ENCODE results near the gene FAM193A.
"Not testable (repeated sequence)": the region's sequence is repeated elsewhere in the genome, so short reads cannot be mapped to it uniquely, and the experiment has no call there.

The FAM193A gene

GRCh38 chr4:2648159-2648814 lies 111.8 kb downstream of the FAM193A start:
- no peak for DNase-seq (ENCODE audit: low read depth in 4 of 4, low spot score in 1 of 4)

- DNase-seq (ENCODE audit: low read depth in 4 of 4, low spot score in 1 of 4), result no peak
Measured at GRCh38 chr4:2649604-2650114, 113.2 kb downstream of the FAM193A start.

- DNase-seq (ENCODE audit: low read depth in 4 of 4, low spot score in 1 of 4), result no peak
Measured at GRCh38 chr4:2650276-2650675, 113.8 kb downstream of the FAM193A start.

- DNase-seq (ENCODE audit: low read depth in 4 of 4, low spot score in 1 of 4), result no peak
Measured at GRCh38 chr4:2651546-2651945, 115.1 kb downstream of the FAM193A start.

GRCh38 chr4:2651998-2652397 lies 115.6 kb downstream of the FAM193A start:
- DNase-seq (ENCODE audit: low read depth in 4 of 4, low spot score in 1 of 4), result no peak

- no peak for DNase-seq (ENCODE audit: low read depth in 4 of 4, low spot score in 1 of 4)
Measured at GRCh38 chr4:2652415-2653160, 116.1 kb downstream of the FAM193A start.

- no peak for DNase-seq (ENCODE audit: low read depth in 4 of 4, low spot score in 1 of 4)
Measured at GRCh38 chr4:2660596-2661211, 124.3 kb downstream of the FAM193A start.

GRCh38 chr4:2662598-2662997 lies 126.2 kb downstream of the FAM193A start:
- DNase-seq (ENCODE audit: low read depth in 4 of 4, low spot score in 1 of 4), result no peak

GRCh38 chr4:2663275-2663674 lies 126.8 kb downstream of the FAM193A start:
- no peak for DNase-seq (ENCODE audit: low read depth in 4 of 4, low spot score in 1 of 4)

- no peak for DNase-seq (ENCODE audit: low read depth in 4 of 4, low spot score in 1 of 4)
Measured at GRCh38 chr4:2666722-2667247, 130.3 kb downstream of the FAM193A start.

- no peak for DNase-seq (ENCODE audit: low read depth in 4 of 4, low spot score in 1 of 4)
Measured at GRCh38 chr4:2667428-2667827, 131.0 kb downstream of the FAM193A start.

GRCh38 chr4:2671267-2671895 lies 134.9 kb downstream of the FAM193A start:
- DNase-seq (ENCODE audit: low read depth in 4 of 4, low spot score in 1 of 4), result no peak

- no peak for DNase-seq (ENCODE audit: low read depth in 4 of 4, low spot score in 1 of 4)
Measured at GRCh38 chr4:2672082-2672481, 135.6 kb downstream of the FAM193A start.

GRCh38 chr4:2672700-2673099 lies 136.3 kb downstream of the FAM193A start:
- no peak for DNase-seq (ENCODE audit: low read depth in 4 of 4, low spot score in 1 of 4)

- DNase-seq (ENCODE audit: low read depth in 4 of 4, low spot score in 1 of 4), result no peak
Measured at GRCh38 chr4:2673157-2673556, 136.7 kb downstream of the FAM193A start.

GRCh38 chr4:2679762-2680161 lies 143.3 kb downstream of the FAM193A start:
- not testable (repeated sequence) for DNase-seq (ENCODE audit: low read depth in 4 of 4, low spot score in 1 of 4)

- no peak for DNase-seq (ENCODE audit: low read depth in 4 of 4, low spot score in 1 of 4)
Measured at GRCh38 chr4:2684486-2684885, 148.0 kb downstream of the FAM193A start.

GRCh38 chr4:2685541-2685940 lies 149.1 kb downstream of the FAM193A start:
- DNase-seq (ENCODE audit: low read depth in 4 of 4, low spot score in 1 of 4), result no peak

GRCh38 chr4:2686379-2687265 lies 150.2 kb downstream of the FAM193A start:
- DNase-seq (ENCODE audit: low read depth in 4 of 4, low spot score in 1 of 4), result no peak

GRCh38 chr4:2688281-2688680 lies 151.8 kb downstream of the FAM193A start:
- DNase-seq (ENCODE audit: low read depth in 4 of 4, low spot score in 1 of 4), result no peak
